Mesenteric fat pad (tissue), 1 donor: ENCODE results near the gene EIPR1. TPM values are rescaled to one million over a fixed set of nuclear protein-coding genes. Genes with fewer than 3 reads are reported as not detected.

Experiments used
- DNase-seq: peaks from one replicate; pipeline ENCODE4 v3.0.0-alpha.2; 2020; ENCODE audit warnings: low spot score
- total RNA-seq: library from RNA; stranded (reverse); fragmentation: NEBNext Ultra II Directional; extraction: Animal tissue kit (Norgen Biotek cat#: 25700); gene quantifications from one replicate; pipeline ENCODE4 v1.2.1, GENCODE V29; 2021
- donor health status: DM: yes; HTN: yes; CAD: no.

The EIPR1 gene
- total RNA-seq, 1 donor from 2014 or later, result 16.3 TPM

DNA sequence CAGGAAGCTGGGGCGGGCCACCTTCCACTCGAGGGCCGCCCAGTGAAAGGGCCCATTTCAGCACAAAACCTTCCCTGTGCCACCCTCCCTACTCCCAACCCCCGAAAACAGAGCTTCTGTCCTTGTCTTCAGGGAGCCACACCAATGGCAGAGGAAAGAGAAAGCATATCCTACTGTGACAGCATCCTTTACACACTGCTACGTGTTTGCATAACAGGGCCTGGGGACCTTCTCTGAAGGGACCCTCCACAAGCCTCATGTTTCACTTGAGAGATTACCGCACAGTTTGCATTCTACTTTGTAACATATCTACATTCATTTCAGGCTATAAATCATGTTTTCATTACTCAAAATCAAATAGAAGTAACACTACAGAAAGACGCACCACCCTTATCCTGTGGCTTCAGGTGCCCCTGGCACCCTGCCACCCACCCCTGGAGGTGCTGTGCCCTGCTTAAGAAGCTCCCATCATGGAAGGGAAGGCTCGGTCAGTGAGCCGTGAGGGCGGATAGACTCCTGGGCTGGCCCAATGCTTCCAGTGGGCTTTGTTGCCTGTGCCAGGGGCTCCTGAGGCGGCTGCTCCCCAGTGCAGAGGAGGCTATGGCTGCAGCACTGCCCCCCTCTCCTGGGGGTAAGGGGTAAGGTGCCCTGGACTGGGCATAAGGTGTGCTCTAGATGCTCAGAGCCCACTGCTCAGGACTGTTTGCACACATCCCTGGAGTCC, 52.0 kb downstream of the EIPR1 start:
- no peak for DNase-seq

DNA sequence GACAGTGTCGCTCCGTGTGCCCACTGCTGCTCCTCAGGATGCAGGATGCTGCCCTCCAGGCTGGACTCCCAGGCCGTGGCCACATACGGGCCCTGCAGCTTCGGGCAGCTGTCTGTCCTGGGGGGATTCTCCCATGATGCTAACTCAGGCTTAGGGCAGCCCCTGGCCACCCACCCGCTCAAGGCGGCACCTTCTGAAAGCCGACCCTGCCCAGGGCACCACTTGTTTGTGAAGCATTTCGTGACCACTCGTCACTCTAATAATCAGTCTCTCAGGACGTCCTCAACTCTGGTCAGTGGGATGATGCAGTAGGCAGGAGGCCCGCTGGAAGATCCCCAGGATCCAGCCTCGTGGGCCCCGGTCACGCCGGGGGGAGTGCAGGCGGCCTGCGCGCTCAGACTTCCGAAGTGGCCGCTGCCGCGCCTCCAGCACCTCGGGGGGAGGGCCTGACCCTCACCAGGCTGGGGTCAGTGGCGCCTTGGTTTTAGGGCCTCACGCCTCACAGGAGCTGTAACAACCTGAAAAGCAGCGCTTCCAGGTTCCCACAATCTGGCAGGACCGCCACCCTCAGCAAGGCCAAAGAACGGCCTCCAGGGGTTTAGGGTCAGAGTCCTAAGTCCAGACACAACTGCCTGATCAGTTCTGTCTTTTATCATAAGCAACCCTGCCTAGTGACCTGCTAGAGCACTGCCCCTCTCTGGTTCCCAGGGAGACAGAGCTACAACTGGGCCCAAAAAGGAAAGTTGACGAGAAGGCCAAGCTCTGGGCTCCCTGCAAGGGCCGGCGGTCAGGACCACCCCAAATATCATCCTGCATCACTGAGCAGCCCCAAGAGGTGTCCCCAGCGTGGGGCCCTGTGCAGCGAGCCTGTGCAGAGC, 53.0 kb downstream of the EIPR1 start:
- DNase-seq, result no peak

DNA sequence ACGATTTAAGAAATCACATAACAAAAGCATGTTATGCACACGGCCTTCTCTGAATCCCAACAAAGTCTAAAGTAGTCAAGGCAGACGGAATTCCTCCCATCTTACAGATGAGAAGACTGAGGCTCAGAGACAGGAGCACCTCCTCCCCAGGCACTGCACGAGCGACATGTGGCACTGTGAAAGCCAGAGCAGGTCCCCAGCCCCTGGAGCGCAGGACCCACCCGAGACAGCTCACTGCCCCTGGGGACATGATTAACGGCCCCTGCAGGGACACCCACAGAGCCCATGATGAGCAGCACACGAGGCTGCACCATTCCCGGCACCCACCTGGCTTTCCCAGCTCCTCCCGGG, 53.6 kb downstream of the EIPR1 start:
- DNase-seq, result no peak

DNA sequence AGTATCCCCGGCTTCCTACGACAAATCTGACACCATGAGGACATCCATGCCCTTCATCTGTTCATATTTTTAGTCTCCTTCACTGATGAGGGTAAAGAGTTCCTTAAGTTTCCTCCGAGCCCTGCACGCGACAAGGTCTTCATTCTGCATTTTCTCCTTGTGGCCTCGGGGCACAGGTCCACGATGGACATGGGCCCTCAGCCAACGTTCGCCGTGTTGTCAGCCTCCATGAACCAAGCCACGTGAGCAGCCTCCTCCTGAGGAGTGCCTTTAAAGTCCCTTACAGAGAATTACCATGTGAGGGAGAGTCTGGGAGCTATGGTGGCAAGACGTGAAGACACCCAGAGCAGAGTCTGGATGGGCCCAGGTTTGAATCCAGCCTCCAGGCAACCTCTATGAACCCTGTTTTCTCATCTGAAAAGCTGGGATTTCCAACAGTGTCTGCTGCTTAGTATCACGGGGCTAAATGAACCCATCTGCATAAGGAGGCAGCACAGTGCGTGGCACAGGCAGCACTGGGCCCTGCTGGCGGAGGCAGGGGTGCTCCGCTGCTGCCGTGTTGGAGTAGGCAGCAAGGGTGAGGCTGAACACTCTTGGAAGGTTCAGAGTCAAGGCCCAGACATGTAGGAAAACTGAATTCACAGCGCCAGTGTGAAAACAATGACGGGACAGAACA, 54.1 kb downstream of the EIPR1 start:
- no peak for DNase-seq

DNA sequence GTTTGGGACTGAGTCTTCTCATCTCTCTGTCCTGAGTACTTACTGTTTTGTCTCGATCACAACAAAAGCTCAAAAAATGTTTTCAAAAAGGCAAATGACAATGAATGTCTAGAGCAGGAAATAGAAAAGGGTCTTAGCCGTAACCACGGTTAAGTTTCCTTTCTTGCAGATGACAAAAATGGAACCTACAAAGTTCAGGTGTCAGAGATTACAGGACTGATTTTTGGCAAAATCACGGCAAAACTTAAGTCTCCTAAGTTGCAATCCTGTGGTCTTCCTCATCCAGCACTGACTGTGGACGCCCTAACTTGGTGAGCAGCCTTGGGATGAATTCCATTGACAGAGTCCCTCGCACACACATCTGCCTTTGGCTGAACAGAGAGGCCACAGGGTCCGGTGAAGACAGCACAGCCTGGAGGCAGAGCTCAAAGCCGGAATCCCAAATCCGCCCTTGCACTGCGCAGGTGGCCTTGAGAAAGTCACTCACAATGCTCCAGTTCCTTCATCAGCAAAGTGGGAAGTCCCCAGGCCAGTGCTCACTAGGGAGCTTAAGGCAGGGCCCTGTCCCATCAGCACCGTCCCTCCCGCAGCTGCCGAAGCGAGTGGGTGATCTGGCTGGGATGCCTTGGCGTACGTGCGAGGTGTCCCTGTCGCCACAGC, 55.2 kb downstream of the EIPR1 start:
- DNase-seq, result no peak

DNA sequence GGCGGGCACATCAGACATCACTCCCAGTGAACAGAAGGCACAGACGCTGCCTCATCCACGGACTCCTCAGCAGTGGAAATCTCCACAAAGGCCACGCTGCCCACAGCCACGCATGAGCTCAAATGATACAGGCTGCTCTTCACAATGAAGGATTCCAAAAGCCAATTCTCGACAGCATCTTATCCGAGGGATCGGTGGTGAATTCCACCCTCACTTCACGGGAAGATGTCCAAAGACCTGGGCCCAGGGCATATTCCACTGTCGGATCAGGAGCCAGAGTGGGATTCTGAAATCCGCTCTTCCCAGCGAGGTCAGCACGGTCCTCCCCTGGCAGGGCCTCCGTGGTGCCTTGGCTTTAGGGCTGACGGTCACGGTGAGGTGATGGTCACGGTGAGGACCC, 55.8 kb downstream of the EIPR1 start:
- no peak for DNase-seq

DNA sequence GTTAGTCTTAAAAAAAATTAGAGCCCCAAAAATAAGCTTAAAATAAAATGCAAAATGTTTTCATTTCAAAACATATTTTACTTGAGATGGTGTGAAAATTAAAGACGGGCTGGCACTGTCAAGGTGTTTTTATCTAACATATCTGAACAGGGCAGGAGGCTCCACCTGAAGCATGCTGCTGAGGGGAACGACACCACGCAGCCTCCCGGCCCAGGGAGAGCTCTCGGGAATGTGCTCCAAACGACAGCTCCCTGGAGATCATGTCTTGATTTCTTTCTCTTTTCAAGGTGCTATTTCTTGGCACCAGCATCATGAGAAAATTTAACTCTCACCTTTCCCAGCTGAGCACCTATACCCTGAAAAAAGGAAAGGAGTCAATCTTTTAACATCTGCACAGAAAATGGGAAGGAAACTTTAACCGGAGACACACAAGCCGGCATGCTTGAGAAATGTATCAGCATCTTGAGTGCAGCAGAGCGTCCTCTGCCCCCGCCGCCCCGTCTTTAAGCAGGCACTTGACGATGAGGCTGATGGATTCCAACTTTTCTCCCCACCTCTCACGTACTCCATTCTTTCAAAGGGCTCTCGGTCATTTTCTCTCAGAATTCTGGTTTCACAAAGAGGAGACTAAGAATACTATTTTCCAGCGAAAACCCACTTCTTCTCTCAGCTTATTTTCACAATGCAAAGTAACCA, 56.6 kb downstream of the EIPR1 start:
- no peak for DNase-seq

GRCh38 chr2:3319745-3320566, 57.7 kb downstream of the EIPR1 start:
- DNase-seq, result no peak

- no peak for DNase-seq
These were observed 58.5 kb downstream of the EIPR1 start for GRCh38 chr2:3319134-3319533.

- DNase-seq, result no peak
These were observed 59.6 kb downstream of the EIPR1 start for GRCh38 chr2:3317871-3318590.

DNA sequence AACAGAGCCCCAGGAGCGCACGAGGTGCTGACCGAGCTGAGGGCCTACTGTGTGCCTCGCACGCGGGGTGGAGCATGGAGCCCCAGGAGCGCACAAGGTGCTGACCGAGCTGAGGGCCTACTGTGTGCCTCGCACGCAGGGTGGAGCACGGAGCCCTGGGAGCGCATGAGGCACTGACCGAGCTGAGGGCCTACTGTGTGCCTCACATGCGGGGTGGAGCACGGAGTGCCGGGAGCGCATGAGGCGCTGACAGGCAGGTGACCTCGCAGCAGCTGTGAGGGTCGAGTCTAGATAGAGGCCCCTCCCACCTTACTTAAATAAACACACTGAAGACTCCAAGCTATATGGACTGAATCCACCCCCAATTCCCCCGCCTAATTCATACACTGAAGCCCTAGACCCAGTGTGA, 60.3 kb downstream of the EIPR1 start:
- no peak for DNase-seq

DNA sequence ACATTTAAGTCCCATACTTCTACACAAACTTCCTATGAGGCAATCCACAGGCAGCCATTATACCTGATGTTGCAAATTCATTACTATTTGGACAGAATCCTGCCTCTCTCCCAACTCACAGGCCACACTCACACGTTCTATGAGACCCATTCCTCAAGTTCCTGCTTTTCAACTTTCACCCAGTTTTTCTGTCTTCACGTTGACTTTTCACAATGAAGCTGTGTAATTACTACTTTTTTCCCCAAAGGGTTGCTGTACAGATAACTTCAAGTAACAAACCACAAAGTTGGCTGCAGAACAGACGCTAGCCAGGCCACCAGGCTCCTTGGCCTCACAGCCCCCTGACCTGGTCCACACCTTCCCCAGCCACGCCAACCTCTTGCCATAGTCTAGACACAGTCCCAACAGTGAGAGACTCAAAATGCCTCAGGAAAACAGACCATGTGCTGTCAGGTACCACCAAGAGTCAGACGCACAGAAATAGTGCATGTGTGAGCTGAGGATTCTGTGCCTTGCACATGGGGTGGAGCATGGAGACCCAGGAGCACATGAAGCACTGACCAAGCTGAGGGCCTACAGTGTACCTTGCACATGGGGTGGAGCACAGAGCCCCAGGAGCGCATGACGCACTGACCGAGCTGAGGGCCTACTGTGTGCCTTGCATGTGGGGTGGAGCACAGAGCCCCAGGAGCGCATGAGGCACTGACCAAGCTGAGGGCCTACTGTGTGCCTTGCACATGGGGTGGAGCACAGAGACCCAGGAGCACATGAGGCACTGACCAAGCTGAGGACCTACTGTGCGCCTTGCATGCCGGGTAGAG, 61.0 kb downstream of the EIPR1 start:
- no peak for DNase-seq

GRCh38 chr2:3314626-3315025, 63.0 kb downstream of the EIPR1 start:
- DNase-seq, result no peak

DNA sequence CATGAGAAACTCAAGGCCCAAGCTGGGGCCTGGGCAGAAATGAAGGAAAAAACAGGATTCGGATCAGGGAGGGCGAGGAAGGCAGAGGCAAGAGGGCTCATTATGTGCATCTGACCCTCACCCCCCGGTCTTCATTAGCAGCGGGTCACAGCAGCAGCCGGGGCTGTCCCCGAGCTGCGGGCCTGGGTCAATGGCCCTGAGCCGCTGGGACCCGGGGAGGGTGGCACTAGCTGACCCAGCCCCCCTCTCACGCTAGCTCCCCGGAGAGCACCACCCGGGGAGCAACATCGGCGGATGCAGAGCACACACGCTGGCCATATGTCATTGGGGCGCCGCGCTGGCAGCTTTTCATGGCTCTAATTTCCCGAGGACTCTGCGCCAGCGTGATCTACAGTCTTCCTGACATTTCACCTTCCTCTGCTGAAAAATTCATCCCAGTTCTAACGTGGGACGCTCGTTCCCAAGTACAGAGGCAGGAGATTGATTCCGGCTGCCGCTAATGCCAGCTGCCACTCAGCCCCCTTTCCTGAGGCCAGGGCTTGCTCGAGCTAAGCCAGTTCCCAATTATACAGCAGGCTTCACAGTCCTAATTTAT, 63.7 kb downstream of the EIPR1 start:
- DNase-seq, result no peak

GRCh38 chr2:3312576-3313345, 64.9 kb downstream of the EIPR1 start:
- DNase-seq, result no peak

GRCh38 chr2:3311601-3312000, 66.0 kb downstream of the EIPR1 start:
- no peak for DNase-seq
